NT2/D1 (cell line): ENCODE measurements around the gene TMEM62.

Source experiments
- DNase-seq: peaks from one replicate; pipeline ENCODE4 v3.0.0-alpha.2; 2011; ENCODE audit warnings: low read depth, low spot score
- H3K27me3 ChIP-seq: 2 replicates; pipeline ENCODE4 v1.6.0; 2011; ENCODE audit warnings: mild to moderate bottlenecking; ENCODE audit not compliant: insufficient read length, insufficient read depth
- H3K36me3 ChIP-seq: 2 replicates; pipeline ENCODE4 v1.6.1; 2011; ENCODE audit warnings: mild to moderate bottlenecking, low read length, mixed read lengths; ENCODE audit not compliant: insufficient read depth, insufficient read length
- H3K4me1 ChIP-seq: 2 replicates; pipeline ENCODE4 v1.5.1; 2011; ENCODE audit not compliant: insufficient read depth, insufficient read length
- H3K4me3 ChIP-seq: 2 replicates; pipeline ENCODE4 v1.5.1; 2011; ENCODE audit warnings: low read depth; ENCODE audit not compliant: insufficient read length
- H3K9ac ChIP-seq: 2 replicates; pipeline ENCODE4 v1.6.0; 2011; ENCODE audit warnings: low read depth; ENCODE audit not compliant: insufficient read length
- H3K9me3 ChIP-seq: 2 replicates; pipeline ENCODE4 v1.5.1; 2011; ENCODE audit warnings: mild to moderate bottlenecking, low read length; ENCODE audit not compliant: insufficient read depth
- SUZ12 ChIP-seq: IDR thresholded peaks from 2 replicates; pipeline ENCODE4 v1.6.1; 2011; ENCODE audit not compliant: insufficient read length, insufficient read depth; ENCODE audit errors: extremely low read depth
- YY1 ChIP-seq: IDR thresholded peaks from 2 replicates; pipeline ENCODE4 v1.6.1; 2011; ENCODE audit not compliant: insufficient read length, insufficient read depth
- ZNF274 ChIP-seq: IDR thresholded peaks from 2 replicates; pipeline ENCODE4 v1.6.1; 2011; ENCODE audit warnings: mild to moderate bottlenecking, low read depth, low read length

The TMEM62 gene

GRCh38 chr15:43210807-43211206, 77.4 kb downstream of the TMEM62 start:
- Histone ChIP-seq H3K9ac (no peak overlapping the region), H3K9me3 (no peaks in the 10 kb centered on the region), H3K27me3 (no peaks in the 10 kb centered on the region), H3K4me1 (peaks cover 8% of the 10 kb centered on the region), H3K4me3 (no peak overlapping the region), H3K36me3 (no peaks in the 10 kb centered on the region)
- no peak for DNase-seq
- no peak for TF ChIP-seq SUZ12
- no peak for TF ChIP-seq ZNF274
- no peak for TF ChIP-seq YY1

- no peak overlapping the region for H3K9ac ChIP-seq
- TF ChIP-seq YY1 (no peak), SUZ12 (no peak), ZNF274 (no peak)
- DNase-seq, result no peak
- H3K4me3 ChIP-seq, result no peak overlapping the region
- no peaks in the 10 kb centered on the region for H3K27me3 ChIP-seq
- H3K4me1 ChIP-seq, result peaks cover 8% of the 10 kb centered on the region
- no peaks in the 10 kb centered on the region for H3K36me3 ChIP-seq
- no peaks in the 10 kb centered on the region for H3K9me3 ChIP-seq
Observed at GRCh38 chr15:43211224-43211735, 77.9 kb downstream of the TMEM62 start.

DNA sequence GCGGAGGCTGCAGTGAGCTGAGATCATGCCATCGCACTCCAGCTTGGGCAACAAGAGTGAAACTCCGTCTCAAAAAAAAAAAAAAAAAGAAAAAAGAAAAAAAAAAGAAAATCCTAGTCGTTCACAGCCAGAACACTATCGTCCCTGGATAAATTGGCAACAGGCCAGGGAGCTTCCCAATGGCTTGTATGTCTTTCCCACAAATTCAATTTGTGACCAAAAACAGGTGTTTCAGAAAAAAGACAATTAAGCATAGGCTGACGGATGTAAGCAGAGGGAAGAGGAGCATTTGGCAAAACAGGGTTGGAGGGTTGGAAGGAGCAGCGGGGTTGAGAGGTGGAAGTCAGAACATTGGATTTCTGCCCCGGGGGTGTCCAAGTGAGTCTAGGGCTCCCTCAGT, 78.9 kb downstream of the TMEM62 start:
- H3K4me3 ChIP-seq, result no peak overlapping the region
- no peaks in the 10 kb centered on the region for H3K36me3 ChIP-seq
- H3K9ac ChIP-seq, result no peak overlapping the region
- TF ChIP-seq YY1 (no peak), ZNF274 (no peak), SUZ12 (no peak)
- H3K4me1 ChIP-seq, result peaks cover 8% of the 10 kb centered on the region
- no peak for DNase-seq
- H3K9me3 ChIP-seq, result no peaks in the 10 kb centered on the region
- no peaks in the 10 kb centered on the region for H3K27me3 ChIP-seq

GRCh38 chr15:43212951-43213350, 79.6 kb downstream of the TMEM62 start:
- Histone ChIP-seq H3K36me3 (no peaks in the 10 kb centered on the region), H3K9ac (no peak overlapping the region), H3K9me3 (no peaks in the 10 kb centered on the region), H3K4me3 (no peak overlapping the region), H3K27me3 (no peaks in the 10 kb centered on the region), H3K4me1 (peaks cover 8% of the 10 kb centered on the region)
- no peak for DNase-seq
- TF ChIP-seq ZNF274 (no peak), YY1 (no peak)

DNA sequence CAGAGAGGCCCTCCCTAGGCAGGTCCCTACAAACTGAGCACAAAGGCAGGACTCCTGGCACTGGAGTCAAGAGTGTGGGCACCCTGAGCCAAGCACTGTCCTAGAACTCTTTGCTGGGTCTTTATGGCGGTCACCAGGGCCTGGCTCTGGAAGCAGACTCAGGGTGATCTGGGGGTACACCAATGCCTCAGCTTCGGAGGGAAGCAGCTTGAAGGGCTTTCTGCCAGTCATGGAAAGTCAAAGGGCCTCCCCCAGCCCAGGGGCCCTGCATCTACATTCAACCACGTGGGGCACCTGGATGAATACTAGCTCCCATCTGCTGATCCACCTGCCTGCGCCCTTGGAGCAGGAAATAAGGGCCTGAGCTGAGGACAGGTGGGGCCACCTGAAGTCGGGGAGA, 80.1 kb downstream of the TMEM62 start:
- H3K4me3 ChIP-seq, result no peak overlapping the region
- no peaks in the 10 kb centered on the region for H3K36me3 ChIP-seq
- TF ChIP-seq YY1, result no peak
- peaks cover 5% of the 10 kb centered on the region for H3K4me1 ChIP-seq
- no peaks in the 10 kb centered on the region for H3K9me3 ChIP-seq
- H3K9ac ChIP-seq, result no peak overlapping the region
- no peaks in the 10 kb centered on the region for H3K27me3 ChIP-seq
- no peak for DNase-seq

DNA sequence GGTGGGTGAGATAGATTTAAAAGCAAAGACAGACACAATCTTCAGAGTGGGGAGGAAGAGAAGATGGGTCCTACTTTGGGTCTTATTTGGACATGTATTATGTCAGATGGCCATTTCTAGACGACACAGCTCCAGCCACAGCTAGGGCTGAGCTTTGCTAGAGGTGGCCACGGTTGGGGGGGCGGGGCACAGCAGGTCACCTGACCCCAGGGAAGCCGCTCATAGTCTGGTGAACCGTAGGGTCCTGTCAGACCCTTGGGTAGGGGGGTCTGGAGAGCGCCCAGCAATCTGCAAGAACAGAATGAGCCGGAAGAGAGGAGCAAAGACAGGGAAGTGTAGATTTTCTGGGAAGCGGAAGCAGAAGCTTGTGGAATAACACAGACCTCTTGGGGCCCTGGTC, 80.8 kb downstream of the TMEM62 start:
- TF ChIP-seq ZNF274, result no peak
- no peak for TF ChIP-seq YY1
- no peak for TF ChIP-seq SUZ12
- H3K9me3 ChIP-seq, result no peaks in the 10 kb centered on the region
- H3K36me3 ChIP-seq, result no peaks in the 10 kb centered on the region
- H3K9ac ChIP-seq, result no peak overlapping the region
- H3K4me3 ChIP-seq, result no peak overlapping the region
- DNase-seq, result no peak
- H3K4me1 ChIP-seq, result peaks cover 1% of the 10 kb centered on the region
- no peaks in the 10 kb centered on the region for H3K27me3 ChIP-seq

- no peaks in the 10 kb centered on the region for H3K36me3 ChIP-seq
- H3K4me1 ChIP-seq, result no peaks in the 10 kb centered on the region
- no peak overlapping the region for H3K9ac ChIP-seq
- no peaks in the 10 kb centered on the region for H3K27me3 ChIP-seq
- no peaks in the 10 kb centered on the region for H3K9me3 ChIP-seq
- H3K4me3 ChIP-seq, result no peak overlapping the region
- no peak for DNase-seq
- TF ChIP-seq YY1 (no peak), SUZ12 (no peak), ZNF274 (no peak)
Observed at GRCh38 chr15:43214592-43215295, 81.4 kb downstream of the TMEM62 start.
